HG02885 (cell line): ENCODE data around the gene SLC6A17.

ENCODE experiments used
- ATAC-seq: cut with Tn5 transposase; IDR thresholded peaks from one replicate; pipeline ENCODE4 v1.9.1; 2021; ENCODE audit warnings: mild to moderate bottlenecking; ENCODE audit not compliant: unreplicated experiment, poor library complexity

The SLC6A17 gene

GRCh38 chr1:110134050-110134595 is 16.2 kb upstream of the SLC6A17 start:
- ATAC-seq = no peak

- ATAC-seq = no peak
Measured at GRCh38 chr1:110135246-110135645, 15.0 kb upstream of the SLC6A17 start.

GRCh38 chr1:110135666-110136065 is 14.6 kb upstream of the SLC6A17 start:
- ATAC-seq = no peak

- no peak for ATAC-seq
Measured at GRCh38 chr1:110136911-110137310, 13.4 kb upstream of the SLC6A17 start.

GRCh38 chr1:110138956-110139355 is 11.3 kb upstream of the SLC6A17 start:
- ATAC-seq = no peak

- no peak for ATAC-seq
Measured at GRCh38 chr1:110144366-110144765, 5.9 kb upstream of the SLC6A17 start.

- no peak for ATAC-seq
Measured at GRCh38 chr1:110148961-110149360, 1.3 kb upstream of the SLC6A17 start.

GRCh38 chr1:110151175-110151669 is 928 bp downstream of the SLC6A17 start:
- no peak for ATAC-seq

GRCh38 chr1:110152133-110152785 is 2.0 kb downstream of the SLC6A17 start:
- no peak for ATAC-seq

GRCh38 chr1:110153407-110153950 is 3.2 kb downstream of the SLC6A17 start:
- ATAC-seq = no peak

GRCh38 chr1:110155878-110156522 is 5.7 kb downstream of the SLC6A17 start:
- no peak for ATAC-seq

GRCh38 chr1:110158261-110158660 is 8.0 kb downstream of the SLC6A17 start:
- no peak for ATAC-seq

GRCh38 chr1:110159168-110159567 is 8.9 kb downstream of the SLC6A17 start:
- ATAC-seq = no peak

GRCh38 chr1:110160538-110161100 is 10.3 kb downstream of the SLC6A17 start:
- ATAC-seq = no peak

GRCh38 chr1:110161165-110161564 is 10.9 kb downstream of the SLC6A17 start:
- ATAC-seq = no peak

GRCh38 chr1:110161849-110162248 is 11.6 kb downstream of the SLC6A17 start:
- ATAC-seq = no peak

- ATAC-seq = no peak
Measured at GRCh38 chr1:110163591-110163990, 13.3 kb downstream of the SLC6A17 start.

GRCh38 chr1:110164725-110165350 is 14.5 kb downstream of the SLC6A17 start:
- ATAC-seq = no peak

- ATAC-seq = no peak
Measured at GRCh38 chr1:110165761-110166231, 15.5 kb downstream of the SLC6A17 start.

GRCh38 chr1:110166861-110167260 is 16.6 kb downstream of the SLC6A17 start:
- no peak for ATAC-seq
